Stimulated activated naive CD8-positive, alpha-beta T cell treated with anti-CD3 and anti-CD28 coated beads, Interleukin-15, amount 100 ng/mL, for 72 hours (primary cell): Measurements from ENCODE around the gene ACSS1.

Experiments
- ATAC-seq: fragments of 150-1000 bp; cut with Tn5 transposase; 2 replicates; pipeline ENCODE4 v1.10.0; 2021; ENCODE audit warnings: mild to moderate bottlenecking, moderate library complexity
- DNase-seq, 2 donors: peaks; one replicate each; pipeline ENCODE4 v3.0.0; 2021 to 2022
- H3K27ac Mint-ChIP-seq, 2 donors: one replicate each; pipeline ENCODE4 v1.8.0; 2022; ENCODE audit warnings: mild to moderate bottlenecking in 2 of 2, mixed read lengths in 2 of 2, moderate library complexity in 2 of 2
- H3K27me3 Mint-ChIP-seq: one replicate; pipeline ENCODE4 v1.8.0; 2022; ENCODE audit warnings: mixed read lengths
- H3K4me1 Mint-ChIP-seq: one replicate; pipeline ENCODE4 v1.8.0; 2022; ENCODE audit warnings: mild to moderate bottlenecking, mixed read lengths
- H3K4me3 Mint-ChIP-seq, 2 donors: one replicate each; pipeline ENCODE4 v1.8.0; 2022; ENCODE audit warnings: mild to moderate bottlenecking in 2 of 2, mixed read lengths in 2 of 2, moderate library complexity in 1 of 2
- H3K9me3 Mint-ChIP-seq, 2 donors: one replicate each; pipeline ENCODE4 v1.8.0; 2022; ENCODE audit warnings: mixed read lengths in 2 of 2

The ACSS1 gene

DNA sequence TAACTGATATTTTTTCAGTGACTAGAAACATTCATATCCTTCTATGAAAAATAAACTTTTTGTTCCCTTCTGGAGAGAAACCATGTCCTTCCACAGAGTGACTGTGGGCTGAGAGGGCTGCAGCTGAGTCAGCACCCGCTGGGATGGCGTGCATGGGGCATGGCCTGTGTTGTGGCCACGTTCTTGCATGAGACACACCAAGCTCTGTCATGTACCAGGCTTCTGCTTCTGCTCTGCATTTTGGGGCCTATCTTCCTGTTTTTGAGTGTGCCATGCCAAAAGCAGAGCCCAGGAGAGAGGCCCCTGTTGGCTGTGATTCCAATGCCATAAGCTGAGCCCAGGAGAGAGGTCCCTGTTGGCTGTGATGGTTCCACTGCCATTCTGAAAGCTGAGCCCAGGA, 76.1 kb downstream of the ACSS1 start:
- DNase-seq, result no peak
- ATAC-seq, result no peak
- Mint-ChIP-seq H3K4me1 (peaks cover 46% of the 10 kb centered on the region), H3K4me3 (no peak overlapping the region), H3K27me3 (no peaks in the 10 kb centered on the region), H3K9me3 (peaks cover 0 to 13% of the 10 kb centered on the region in 2 donors), H3K27ac (peak overlapping the region; percentile 33 to 69)

GRCh38 chr20:24981282-24981681, 76.7 kb downstream of the ACSS1 start:
- Mint-ChIP-seq H3K27ac (peak overlapping the region in 1 of 2 donors; percentile 33), H3K9me3 (peaks cover 1 to 18% of the 10 kb centered on the region in 2 donors), H3K27me3 (no peaks in the 10 kb centered on the region), H3K4me1 (peaks cover 40% of the 10 kb centered on the region), H3K4me3 (no peak overlapping the region)
- DNase-seq (no peak), ATAC-seq (no peak)

DNA sequence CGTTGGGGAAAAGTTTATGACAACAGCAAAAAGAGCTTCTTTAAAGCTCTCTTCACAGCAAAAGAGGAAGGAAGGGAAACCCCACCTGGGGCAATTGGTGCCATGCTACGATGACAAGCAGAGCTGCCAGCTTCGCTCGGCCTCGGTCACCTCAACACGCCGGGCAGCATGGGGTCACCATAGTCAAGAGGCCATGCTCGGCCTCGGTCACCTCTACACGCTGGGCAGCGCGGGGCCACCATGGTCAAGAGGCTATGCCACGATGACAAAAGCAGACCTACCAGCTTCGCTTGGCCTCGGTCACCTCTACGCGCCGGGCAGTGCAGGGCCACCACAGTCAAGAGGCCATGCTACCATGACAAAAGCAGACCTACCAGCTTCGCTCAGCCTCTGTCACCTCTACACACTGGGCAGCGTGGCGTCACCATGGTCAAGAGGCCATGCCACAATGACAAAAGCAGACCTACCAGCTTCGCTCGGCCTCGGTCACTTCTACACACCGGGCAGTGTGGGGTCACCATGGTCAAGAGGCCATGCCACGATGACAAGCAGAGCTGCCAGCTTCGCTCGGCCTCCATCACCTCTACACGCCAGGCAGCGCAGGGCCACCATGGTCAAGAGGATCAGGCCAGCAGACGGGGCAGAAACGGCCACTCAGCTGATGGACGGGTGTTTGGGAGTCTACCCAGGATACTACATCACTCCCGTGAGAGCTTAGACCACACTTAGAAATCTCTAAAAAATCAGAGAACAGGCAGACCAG, 77.5 kb downstream of the ACSS1 start:
- ATAC-seq (no peak), DNase-seq (no peak)
- no peak overlapping the region for H3K4me3 Mint-ChIP-seq
- H3K27ac Mint-ChIP-seq, result peak overlapping the region; percentile 7 to 77
- peaks cover 32% of the 10 kb centered on the region for H3K4me1 Mint-ChIP-seq
- peaks cover 4 to 26% of the 10 kb centered on the region in 2 donors for H3K9me3 Mint-ChIP-seq
- H3K27me3 Mint-ChIP-seq, result no peaks in the 10 kb centered on the region

GRCh38 chr20:24979036-24979960, 78.6 kb downstream of the ACSS1 start:
- Mint-ChIP-seq H3K27ac (peak overlapping the region in 1 of 2 donors; percentile 0), H3K27me3 (no peaks in the 10 kb centered on the region), H3K4me1 (peaks cover 24% of the 10 kb centered on the region), H3K4me3 (no peak overlapping the region), H3K9me3 (peaks cover 4 to 28% of the 10 kb centered on the region in 2 donors)
- ATAC-seq (no peak), DNase-seq (no peak)

- no peak for ATAC-seq
- DNase-seq, result no peak
- no peak overlapping the region for H3K27ac Mint-ChIP-seq
Observed at GRCh38 chr20:24978513-24978912, 79.4 kb downstream of the ACSS1 start.

DNA sequence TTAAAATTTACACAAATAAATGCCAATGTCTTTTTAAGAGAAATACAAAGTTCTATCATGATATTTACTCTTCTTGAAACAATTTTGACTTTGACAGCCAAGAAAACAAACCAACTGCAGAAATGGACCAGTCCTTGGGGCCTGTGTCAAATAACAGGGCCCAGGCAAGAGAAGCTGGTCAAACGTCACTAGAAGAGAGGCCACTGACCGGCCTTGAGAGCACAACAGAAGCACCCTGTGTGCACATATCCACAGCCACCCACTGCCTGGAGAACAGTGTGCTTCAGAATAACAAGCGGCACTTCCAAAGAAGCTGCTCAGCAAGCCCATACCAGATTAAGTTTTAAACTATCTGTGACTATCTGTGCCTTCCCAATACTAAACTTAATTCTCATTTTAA, 80.1 kb downstream of the ACSS1 start:
- no peak for DNase-seq
- Mint-ChIP-seq H3K9me3 (peaks cover 4 to 28% of the 10 kb centered on the region in 2 donors), H3K4me1 (peaks cover 24% of the 10 kb centered on the region), H3K27me3 (no peaks in the 10 kb centered on the region), H3K4me3 (no peak overlapping the region), H3K27ac (no peak overlapping the region)
- ATAC-seq, result no peak

More at GRCh38 chr20:24978513-24978912, 79.4 kb downstream of the ACSS1 start:
- H3K4me3 Mint-ChIP-seq, result no peak overlapping the region
- peaks cover 24% of the 10 kb centered on the region for H3K4me1 Mint-ChIP-seq
- H3K9me3 Mint-ChIP-seq, result peaks cover 4 to 28% of the 10 kb centered on the region in 2 donors
- H3K27me3 Mint-ChIP-seq, result no peaks in the 10 kb centered on the region

- Mint-ChIP-seq H3K27ac (no peak overlapping the region), H3K4me1 (peaks cover 20% of the 10 kb centered on the region), H3K27me3 (no peaks in the 10 kb centered on the region), H3K4me3 (no peak overlapping the region), H3K9me3 (peaks cover 4 to 28% of the 10 kb centered on the region in 2 donors)
- DNase-seq (no peak), ATAC-seq (no peak)
Observed at GRCh38 chr20:24977336-24977735, 80.6 kb downstream of the ACSS1 start.

DNA sequence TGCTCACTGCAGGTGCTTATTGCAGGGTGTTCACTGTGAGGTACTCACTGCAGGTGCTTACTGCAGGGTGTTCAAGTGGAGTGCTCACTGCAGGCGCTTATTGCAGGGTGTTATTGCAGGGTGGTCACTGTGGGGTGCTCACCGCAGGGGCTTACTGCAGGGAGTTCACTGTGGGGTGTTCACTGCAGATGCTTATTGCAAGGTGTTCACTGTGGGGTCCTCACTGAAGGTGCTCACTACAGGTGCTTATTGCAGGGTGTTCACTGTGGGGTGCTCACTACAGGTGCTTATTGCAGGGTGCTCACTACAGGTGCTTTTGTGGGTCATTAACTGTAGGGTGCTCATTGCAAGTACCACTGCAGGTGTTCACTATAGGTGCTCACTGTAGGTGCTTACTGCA, 85.6 kb downstream of the ACSS1 start:
- Mint-ChIP-seq H3K4me3 (no peak overlapping the region), H3K27ac (no peak overlapping the region), H3K9me3 (peaks cover 4 to 20% of the 10 kb centered on the region in 2 donors), H3K27me3 (no peaks in the 10 kb centered on the region), H3K4me1 (no peaks in the 10 kb centered on the region)
- DNase-seq (no peak), ATAC-seq (no peak)

- Mint-ChIP-seq H3K4me1 (no peaks in the 10 kb centered on the region), H3K27me3 (no peaks in the 10 kb centered on the region), H3K27ac (no peak overlapping the region), H3K4me3 (no peak overlapping the region), H3K9me3 (peaks cover 4 to 12% of the 10 kb centered on the region in 2 donors)
- DNase-seq, result no peak
- no peak for ATAC-seq
Observed at GRCh38 chr20:24971376-24972101, 86.4 kb downstream of the ACSS1 start.

DNA sequence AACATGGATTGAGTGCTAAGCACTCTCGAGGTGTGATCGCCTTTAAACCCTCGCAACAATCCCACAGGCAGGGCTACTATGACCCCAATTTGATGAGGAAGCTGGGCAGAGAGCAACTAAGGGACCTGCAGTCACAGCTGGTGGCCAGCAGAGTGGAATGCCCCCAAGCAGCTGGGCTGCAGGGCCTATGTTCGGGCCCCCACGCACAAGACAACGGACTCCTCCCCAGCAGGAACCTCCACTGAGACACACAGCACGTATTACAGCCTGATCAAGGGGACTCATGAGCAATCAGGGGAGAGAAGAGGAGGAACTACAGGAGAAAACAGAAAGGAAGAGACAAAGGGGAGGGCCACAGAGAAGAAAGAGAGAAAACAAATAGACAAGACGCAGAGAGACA, 87.2 kb downstream of the ACSS1 start:
- Mint-ChIP-seq H3K27ac (peak overlapping the region in 1 of 2 donors; percentile 69), H3K4me3 (no peak overlapping the region), H3K9me3 (peaks cover 0 to 4% of the 10 kb centered on the region in 2 donors), H3K27me3 (no peaks in the 10 kb centered on the region), H3K4me1 (no peaks in the 10 kb centered on the region)
- ATAC-seq (no peak), DNase-seq (no peak)

- H3K9me3 Mint-ChIP-seq, result no peaks in the 10 kb centered on the region
- ATAC-seq (no peak), DNase-seq (no peak)
- peaks cover 6% of the 10 kb centered on the region for H3K4me1 Mint-ChIP-seq
- no peak overlapping the region for H3K27ac Mint-ChIP-seq
- H3K4me3 Mint-ChIP-seq, result no peak overlapping the region
- no peaks in the 10 kb centered on the region for H3K27me3 Mint-ChIP-seq
Observed at GRCh38 chr20:24970030-24970553, 87.8 kb downstream of the ACSS1 start.

DNA sequence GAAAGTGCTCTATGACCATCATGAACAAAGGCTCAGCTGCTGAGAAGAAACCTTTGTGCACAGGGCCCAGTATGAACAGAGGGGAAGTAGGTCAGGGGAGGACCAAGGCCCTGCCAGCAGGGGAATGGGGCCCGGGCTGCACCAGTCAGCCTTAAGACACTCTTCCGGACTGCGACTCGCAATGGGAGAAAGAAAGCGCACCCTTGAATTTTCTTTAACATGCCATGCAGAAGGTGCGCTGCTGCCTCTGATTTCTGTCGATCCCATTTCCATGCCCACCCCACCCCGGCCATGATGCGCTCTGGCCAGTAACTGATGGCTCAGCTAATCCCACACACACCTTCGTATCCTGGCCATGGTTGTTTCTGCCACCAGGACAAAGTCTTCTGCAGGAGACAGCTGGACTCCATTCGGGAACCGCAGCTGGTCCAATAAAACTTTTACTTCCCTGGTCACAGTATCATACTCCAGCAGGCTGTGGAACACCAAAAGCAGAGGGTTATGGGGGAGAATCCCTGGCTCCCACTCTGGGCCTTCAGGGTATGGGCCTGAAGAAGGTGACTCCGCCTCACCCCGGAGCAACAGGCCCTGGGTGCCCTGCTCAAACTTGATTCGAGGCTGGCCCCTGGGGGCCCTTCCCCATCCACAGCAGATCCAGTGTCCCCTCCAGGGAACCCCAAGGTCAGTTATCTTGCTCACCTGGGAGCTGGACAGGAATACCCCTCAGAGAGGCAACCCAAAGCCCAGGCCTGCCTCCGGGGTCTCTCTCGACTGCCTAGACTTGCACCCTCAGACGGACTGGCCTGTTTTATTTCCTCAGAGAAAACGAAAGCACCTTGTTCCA, 88.5 kb downstream of the ACSS1 start:
- Mint-ChIP-seq H3K9me3 (no peaks in the 10 kb centered on the region), H3K4me3 (no peak overlapping the region), H3K4me1 (peaks cover 13% of the 10 kb centered on the region), H3K27ac (peak overlapping the region in 1 of 2 donors; percentile 14), H3K27me3 (no peaks in the 10 kb centered on the region)
- ATAC-seq (no peak), DNase-seq (no peak)

- H3K27me3 Mint-ChIP-seq, result no peaks in the 10 kb centered on the region
- peaks cover 17% of the 10 kb centered on the region for H3K4me1 Mint-ChIP-seq
- H3K9me3 Mint-ChIP-seq, result no peaks in the 10 kb centered on the region
- no peak for ATAC-seq
- H3K4me3 Mint-ChIP-seq, result no peak overlapping the region
- H3K27ac Mint-ChIP-seq, result peak overlapping the region in 1 of 2 donors; percentile 80
- no peak for DNase-seq
Observed at GRCh38 chr20:24968278-24968800, 89.6 kb downstream of the ACSS1 start.

- peaks cover 29% of the 10 kb centered on the region for H3K4me1 Mint-ChIP-seq
- H3K4me3 Mint-ChIP-seq, result no peak overlapping the region
- peak overlapping the region in 1 of 2 donors; percentile 82 for H3K27ac Mint-ChIP-seq
- DNase-seq (no peak), ATAC-seq (no peak)
- no peaks in the 10 kb centered on the region for H3K9me3 Mint-ChIP-seq
- no peaks in the 10 kb centered on the region for H3K27me3 Mint-ChIP-seq
Observed at GRCh38 chr20:24966317-24967012, 91.5 kb downstream of the ACSS1 start.
